Measurements from ENCODE around the gene KAZN.

- TF ChIP-seq, protein P1, sequence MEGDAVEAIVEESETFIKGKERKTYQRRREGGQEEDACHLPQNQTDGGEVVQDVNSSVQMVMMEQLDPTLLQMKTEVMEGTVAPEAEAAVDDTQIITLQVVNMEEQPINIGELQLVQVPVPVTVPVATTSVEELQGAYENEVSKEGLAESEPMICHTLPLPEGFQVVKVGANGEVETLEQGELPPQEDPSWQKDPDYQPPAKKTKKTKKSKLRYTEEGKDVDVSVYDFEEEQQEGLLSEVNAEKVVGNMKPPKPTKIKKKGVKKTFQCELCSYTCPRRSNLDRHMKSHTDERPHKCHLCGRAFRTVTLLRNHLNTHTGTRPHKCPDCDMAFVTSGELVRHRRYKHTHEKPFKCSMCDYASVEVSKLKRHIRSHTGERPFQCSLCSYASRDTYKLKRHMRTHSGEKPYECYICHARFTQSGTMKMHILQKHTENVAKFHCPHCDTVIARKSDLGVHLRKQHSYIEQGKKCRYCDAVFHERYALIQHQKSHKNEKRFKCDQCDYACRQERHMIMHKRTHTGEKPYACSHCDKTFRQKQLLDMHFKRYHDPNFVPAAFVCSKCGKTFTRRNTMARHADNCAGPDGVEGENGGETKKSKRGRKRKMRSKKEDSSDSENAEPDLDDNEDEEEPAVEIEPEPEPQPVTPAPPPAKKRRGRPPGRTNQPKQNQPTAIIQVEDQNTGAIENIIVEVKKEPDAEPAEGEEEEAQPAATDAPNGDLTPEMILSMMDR (IDR thresholded peaks at IDR 0.05; ENCODE audit: poor library complexity) = no peak
- TF ChIP-seq EZH2phosphoT487 (IDR thresholded peaks at IDR 0.05; ENCODE audit: low read depth, severe bottlenecking, unreplicated experiment) (no peak), EZH2 (IDR thresholded peaks at IDR 0.05; ENCODE audit: borderline replicate concordance) (no peak)
Measured at GRCh38 chr1:14681182-14681581, 82.7 kb downstream of the KAZN start.
